H9 (cell line): Measurements from ENCODE around the gene SOX18. TPM values are rescaled to one million over a fixed set of nuclear protein-coding genes. Genes with fewer than 3 reads are reported as not detected.

Experiments
- DNase-seq: peaks from one replicate; pipeline ENCODE4 v3.0.0-alpha.2; 2017
- H2AFZ ChIP-seq: one replicate; pipeline ENCODE4 v1.6.1; 2013; ENCODE audit warnings: mild to moderate bottlenecking, low read length, control low read depth, moderate library complexity
- H2AK5ac ChIP-seq: 2 replicates; pipeline ENCODE4 v1.6.1; 2013; ENCODE audit warnings: low read length, control low read depth, mixed read lengths; ENCODE audit not compliant: insufficient read length
- H2BK120ac ChIP-seq: one replicate; pipeline ENCODE4 v1.6.1; 2013; ENCODE audit warnings: low read depth, mild to moderate bottlenecking, low read length, control low read depth, inconsistent platforms; ENCODE audit not compliant: poor library complexity, severe bottlenecking
- H2BK12ac ChIP-seq: 2 replicates; pipeline ENCODE4 v1.6.1; 2013; ENCODE audit warnings: low read length, control low read depth, mixed read lengths, low read depth; ENCODE audit not compliant: insufficient read length
- H2BK15ac ChIP-seq: 2 replicates; pipeline ENCODE4 v1.6.1; 2013; ENCODE audit warnings: low read depth, low read length, control low read depth
- H2BK20ac ChIP-seq: one replicate; pipeline ENCODE4 v1.6.1; 2013; ENCODE audit warnings: low read depth, mild to moderate bottlenecking, low read length, control low read depth, inconsistent platforms; ENCODE audit not compliant: poor library complexity, severe bottlenecking
- H2BK5ac ChIP-seq: 2 replicates; pipeline ENCODE4 v1.6.1; 2013; ENCODE audit warnings: low read length, control low read depth, mixed read lengths; ENCODE audit not compliant: insufficient read length
- H3K14ac ChIP-seq: 2 replicates; pipeline ENCODE4 v1.6.1; 2013; ENCODE audit warnings: low read length, control low read depth; ENCODE audit not compliant: insufficient read depth
- H3K18ac ChIP-seq: 2 replicates; pipeline ENCODE4 v1.6.1; 2013; ENCODE audit warnings: low read depth, mild to moderate bottlenecking, mixed read lengths, low read length, control low read depth; ENCODE audit not compliant: insufficient read length
- H3K23ac ChIP-seq: 2 replicates; pipeline ENCODE4 v1.6.1; 2013; ENCODE audit warnings: low read length, control low read depth, mixed read lengths, low read depth; ENCODE audit not compliant: insufficient read length
- H3K23me2 ChIP-seq: 2 replicates; pipeline ENCODE4 v1.6.1; 2013; ENCODE audit warnings: low read depth, mild to moderate bottlenecking, mixed read lengths, low read length, control low read depth; ENCODE audit not compliant: insufficient read length, poor library complexity, severe bottlenecking
- H3K27ac ChIP-seq: 2 replicates; pipeline ENCODE4 v1.5.1; 2013; ENCODE audit warnings: low read length, control low read depth, mixed read lengths, low read depth; ENCODE audit not compliant: insufficient read length
- H3K27me3 ChIP-seq: 2 replicates; pipeline ENCODE4 v1.6.1; 2013; ENCODE audit warnings: low read length, control low read depth, inconsistent platforms; ENCODE audit not compliant: insufficient read depth
- H3K4ac ChIP-seq: 2 replicates; pipeline ENCODE4 v1.6.1; 2013; ENCODE audit warnings: low read depth, mild to moderate bottlenecking, control low read depth, inconsistent platforms, low read length, moderate library complexity
- H3K4me1 ChIP-seq: 2 replicates; pipeline ENCODE4 v1.6.1; 2013; ENCODE audit warnings: low read length, control low read depth, inconsistent platforms; ENCODE audit not compliant: insufficient read depth
- H3K4me2 ChIP-seq: 2 replicates; pipeline ENCODE4 v1.6.1; 2013; ENCODE audit warnings: low read length, control low read depth, mixed read lengths; ENCODE audit not compliant: insufficient read length, insufficient read depth
- H3K56ac ChIP-seq: 2 replicates; pipeline ENCODE4 v1.6.1; 2013; ENCODE audit warnings: low read depth, mild to moderate bottlenecking, mixed read lengths, low read length, control low read depth; ENCODE audit not compliant: insufficient read length
- H3K79me1 ChIP-seq: 2 replicates; pipeline ENCODE4 v1.6.1; 2013; ENCODE audit warnings: low read depth, mild to moderate bottlenecking, moderate library complexity, low read length, control low read depth, inconsistent platforms; ENCODE audit not compliant: insufficient read depth, poor library complexity, severe bottlenecking
- H3K79me2 ChIP-seq: 2 replicates; pipeline ENCODE4 v1.6.1; 2013; ENCODE audit warnings: low read length, control low read depth, inconsistent platforms; ENCODE audit not compliant: insufficient read depth
- H3K9ac ChIP-seq: 2 replicates; pipeline ENCODE4 v1.6.1; 2013; ENCODE audit warnings: low read length, control low read depth, mixed read lengths; ENCODE audit not compliant: insufficient read length; ENCODE audit errors: extremely low read depth
- H3K9me3 ChIP-seq: one replicate; pipeline ENCODE4 v1.6.1; 2013; ENCODE audit warnings: low read depth, low read length, inconsistent platforms; ENCODE audit not compliant: control insufficient read depth
- H3T11ph ChIP-seq: one replicate; pipeline ENCODE4 v1.6.1; 2013; ENCODE audit warnings: mild to moderate bottlenecking, low read length, control low read depth, inconsistent platforms
- H4K20me1 ChIP-seq: one replicate; pipeline ENCODE4 v1.6.1; 2013; ENCODE audit not compliant: control insufficient read depth, insufficient read length, insufficient read depth
- H4K5ac ChIP-seq: 2 replicates; pipeline ENCODE4 v1.6.1; 2013; ENCODE audit warnings: low read depth, mild to moderate bottlenecking, mixed read lengths, low read length, control low read depth; ENCODE audit not compliant: insufficient read length
- H4K8ac ChIP-seq: replicated peaks from 2 replicates; pipeline ENCODE4 v1.6.1; 2013; ENCODE audit warnings: low read length, control low read depth, mixed read lengths, low read depth; ENCODE audit not compliant: insufficient read length
- H4K91ac ChIP-seq: 2 replicates; pipeline ENCODE4 v1.6.1; 2013; ENCODE audit warnings: low read depth, mild to moderate bottlenecking, moderate library complexity, mixed read lengths, low read length, control low read depth; ENCODE audit not compliant: insufficient read length
- H3K27ac Mint-ChIP-seq, 3 experiments: 2 replicates in 2 of 3; 3 replicates in 1 of 3; pipeline ENCODE4 v1.8.0; 2020 to 2021; ENCODE audit warnings: mixed read lengths in 3 of 3, mild to moderate bottlenecking in 1 of 3, moderate library complexity in 1 of 3
- H3K27me3 Mint-ChIP-seq: 2 replicates; pipeline ENCODE4 v1.8.0; 2021; ENCODE audit warnings: low read depth, mild to moderate bottlenecking, moderate library complexity, mixed read lengths
- H3K36me3 Mint-ChIP-seq, 3 experiments: 2 replicates in 2 of 3; 3 replicates in 1 of 3; pipeline ENCODE4 v1.8.0; 2020 to 2021; ENCODE audit warnings: low read depth in 3 of 3, mixed read lengths in 3 of 3; ENCODE audit not compliant: insufficient read depth in 1 of 3
- H3K4me1 Mint-ChIP-seq, 2 experiments: 2 replicates each; pipeline ENCODE4 v1.8.0; 2020; ENCODE audit warnings: mixed read lengths in 2 of 2
- H3K4me3 Mint-ChIP-seq, 2 experiments: 2 replicates in 1 of 2; 3 replicates in 1 of 2; pipeline ENCODE4 v1.8.0; 2020 to 2021; ENCODE audit warnings: mild to moderate bottlenecking in 2 of 2, mixed read lengths in 2 of 2, moderate library complexity in 1 of 2
- H3K9me3 Mint-ChIP-seq, 2 experiments: 2 replicates in 1 of 2; 3 replicates in 1 of 2; pipeline ENCODE4 v1.8.0; 2020; ENCODE audit warnings: mild to moderate bottlenecking in 2 of 2, mixed read lengths in 2 of 2, moderate library complexity in 1 of 2
- WGBS: extraction: QIAGEN DNeasy Blood & Tissue Kit; methylation state at CpG from one replicate; pipeline ENCODE4 v1.1.7; 2013; ENCODE audit warnings: missing lambda C conversion rate, low lambda C conversion rate, mixed read lengths; ENCODE audit not compliant: insufficient read length; ENCODE audit errors: extremely low coverage; 5-methylcytosine and 5-hydroxymethylcytosine counted together
- total RNA-seq: library from RNA; stranded (reverse); gene quantifications from 2 replicates; pipeline ENCODE4 v1.2.1, GENCODE V29; 2021
- TF ChIP-seq, protein P1 (sequence below): fragments of 200-600 bp; sonication (generic); conservative IDR thresholded peaks from 3 replicates; pipeline ENCODE4 v1.8.0; 2021; ENCODE audit warnings: antibody characterized with exemption, mild to moderate bottlenecking

Gene SOX18
- total RNA-seq, 1 experiment from 2014 or later, result 2.0 TPM

DNA sequence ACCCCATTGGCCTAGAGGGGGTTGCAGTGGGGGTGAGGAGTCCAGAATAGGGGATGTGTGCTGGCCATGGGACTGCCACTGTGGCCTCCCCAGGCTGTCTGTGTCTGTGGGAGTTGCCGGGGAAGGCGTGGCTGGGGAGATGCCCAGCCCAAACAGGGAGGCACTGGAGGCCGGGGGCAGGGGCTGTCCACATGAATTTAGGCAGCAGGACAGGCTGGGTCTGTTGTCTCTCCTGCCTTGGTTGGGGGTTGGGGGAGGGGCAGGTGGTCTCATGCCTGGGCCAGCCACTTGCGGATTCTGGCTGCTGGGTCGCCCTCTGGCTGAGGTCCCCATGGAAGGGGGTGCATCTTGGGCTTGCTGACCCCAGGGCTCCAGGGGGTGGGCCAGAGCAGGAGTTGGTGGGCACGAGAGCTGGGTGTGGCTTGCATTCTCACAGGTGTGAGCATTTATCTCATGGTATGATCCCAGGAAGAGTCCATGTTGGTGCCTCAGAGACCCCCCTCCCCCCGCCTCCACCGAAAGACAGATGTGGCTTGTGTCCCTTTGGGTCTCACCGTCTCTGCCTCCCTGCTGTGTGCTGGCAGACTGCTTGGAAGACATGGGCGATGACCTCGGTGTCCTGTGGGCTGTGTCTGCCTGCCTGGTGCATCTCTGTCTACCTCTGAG is 4.0 kb downstream of the SOX18 start:
- Mint-ChIP-seq H3K36me3 (peaks cover 0 to 2% (median 0%) of the 10 kb centered on the region in 3 experiments; a peak in 2 of 7 replicates), H3K9me3 (peaks cover 0 to 3% of the 10 kb centered on the region in 2 experiments; a peak in 1 of 5 replicates), H3K4me1 (peaks cover 12 to 21% of the 10 kb centered on the region in 2 experiments), H3K27ac (no peak overlapping the region), H3K27me3 (peaks cover 81% of the 10 kb centered on the region), H3K4me3 (no peak overlapping the region; a peak in 1 of 5 replicates)
- WGBS, result no CpG with 5 or more reads among the region's 11 CpGs
- H2BK5ac ChIP-seq, result no peak overlapping the region
- H3K27me3 ChIP-seq, result peaks cover 37% of the 10 kb centered on the region; the same call in 1 of the 2 replicates
- no peak overlapping the region for H2BK15ac ChIP-seq
- H4K8ac ChIP-seq, result no peak overlapping the region
- H4K5ac ChIP-seq, result no peak overlapping the region
- no peak overlapping the region for H3T11ph ChIP-seq
- H3K27ac ChIP-seq, result no peak overlapping the region
- no peaks in the 10 kb centered on the region for H4K20me1 ChIP-seq
- no peak overlapping the region for H3K14ac ChIP-seq
- H3K56ac ChIP-seq, result no peak overlapping the region
- H2BK20ac ChIP-seq, result no peak overlapping the region
- DNase-seq, result no peak
- no peak overlapping the region for H3K4me2 ChIP-seq
- no peak overlapping the region for H2BK12ac ChIP-seq
- H3K9me3 ChIP-seq, result no peaks in the 10 kb centered on the region
- no peak overlapping the region for H2AK5ac ChIP-seq
- TF ChIP-seq, protein P1, sequence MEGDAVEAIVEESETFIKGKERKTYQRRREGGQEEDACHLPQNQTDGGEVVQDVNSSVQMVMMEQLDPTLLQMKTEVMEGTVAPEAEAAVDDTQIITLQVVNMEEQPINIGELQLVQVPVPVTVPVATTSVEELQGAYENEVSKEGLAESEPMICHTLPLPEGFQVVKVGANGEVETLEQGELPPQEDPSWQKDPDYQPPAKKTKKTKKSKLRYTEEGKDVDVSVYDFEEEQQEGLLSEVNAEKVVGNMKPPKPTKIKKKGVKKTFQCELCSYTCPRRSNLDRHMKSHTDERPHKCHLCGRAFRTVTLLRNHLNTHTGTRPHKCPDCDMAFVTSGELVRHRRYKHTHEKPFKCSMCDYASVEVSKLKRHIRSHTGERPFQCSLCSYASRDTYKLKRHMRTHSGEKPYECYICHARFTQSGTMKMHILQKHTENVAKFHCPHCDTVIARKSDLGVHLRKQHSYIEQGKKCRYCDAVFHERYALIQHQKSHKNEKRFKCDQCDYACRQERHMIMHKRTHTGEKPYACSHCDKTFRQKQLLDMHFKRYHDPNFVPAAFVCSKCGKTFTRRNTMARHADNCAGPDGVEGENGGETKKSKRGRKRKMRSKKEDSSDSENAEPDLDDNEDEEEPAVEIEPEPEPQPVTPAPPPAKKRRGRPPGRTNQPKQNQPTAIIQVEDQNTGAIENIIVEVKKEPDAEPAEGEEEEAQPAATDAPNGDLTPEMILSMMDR, result no peak
- no peak overlapping the region for H3K4ac ChIP-seq
- H3K79me1 ChIP-seq, result no peaks in the 10 kb centered on the region
- no peak overlapping the region for H3K9ac ChIP-seq
- H3K79me2 ChIP-seq, result no peaks in the 10 kb centered on the region
- no peak overlapping the region for H3K23ac ChIP-seq
- H3K23me2 ChIP-seq, result peaks cover 3% of the 10 kb centered on the region
- H4K91ac ChIP-seq, result no peak overlapping the region
- H2AFZ ChIP-seq, result no peak overlapping the region
- H3K18ac ChIP-seq, result no peak overlapping the region
- no peaks in the 10 kb centered on the region for H3K4me1 ChIP-seq
- no peak overlapping the region for H2BK120ac ChIP-seq
